ENCODE data around the gene CPT2. TPM values are rescaled to one million over a fixed set of nuclear protein-coding genes. Genes with fewer than 3 reads are reported as not detected.

CPT2 gene
- total RNA-seq, 4 donors from 2014 or later, result 11.4 to 19.1 (median 16.0) TPM

DNA sequence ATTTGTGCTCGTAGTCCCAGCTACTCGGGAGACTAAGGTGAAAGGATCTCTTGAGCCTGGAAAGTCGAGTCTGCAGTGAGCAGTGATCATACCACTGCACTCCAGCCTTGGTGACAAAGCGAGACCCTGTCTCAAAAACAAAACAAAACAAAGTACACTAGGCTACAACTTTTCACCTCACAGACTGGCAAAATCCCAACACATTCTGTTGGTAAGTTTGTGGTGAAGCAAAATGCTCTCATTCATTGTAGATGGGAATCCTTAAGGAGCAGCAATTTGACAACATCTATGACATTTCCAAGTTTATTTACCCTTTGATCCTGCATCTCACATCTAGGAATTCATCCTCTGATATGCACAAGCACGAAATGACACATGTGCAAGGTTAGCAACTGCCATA is 34.0 kb upstream of the CPT2 start:
- no peak overlapping the region for H3K4me3 ChIP-seq
- TF ChIP-seq EP300 (IDR thresholded peaks at IDR 0.05) (no peak), POLR2A (IDR thresholded peaks at IDR 0.05; ENCODE audit: low read depth) (no peak), POLR2AphosphoS5 (IDR thresholded peaks at IDR 0.05) (no peak)
- TF ChIP-seq, protein P1, sequence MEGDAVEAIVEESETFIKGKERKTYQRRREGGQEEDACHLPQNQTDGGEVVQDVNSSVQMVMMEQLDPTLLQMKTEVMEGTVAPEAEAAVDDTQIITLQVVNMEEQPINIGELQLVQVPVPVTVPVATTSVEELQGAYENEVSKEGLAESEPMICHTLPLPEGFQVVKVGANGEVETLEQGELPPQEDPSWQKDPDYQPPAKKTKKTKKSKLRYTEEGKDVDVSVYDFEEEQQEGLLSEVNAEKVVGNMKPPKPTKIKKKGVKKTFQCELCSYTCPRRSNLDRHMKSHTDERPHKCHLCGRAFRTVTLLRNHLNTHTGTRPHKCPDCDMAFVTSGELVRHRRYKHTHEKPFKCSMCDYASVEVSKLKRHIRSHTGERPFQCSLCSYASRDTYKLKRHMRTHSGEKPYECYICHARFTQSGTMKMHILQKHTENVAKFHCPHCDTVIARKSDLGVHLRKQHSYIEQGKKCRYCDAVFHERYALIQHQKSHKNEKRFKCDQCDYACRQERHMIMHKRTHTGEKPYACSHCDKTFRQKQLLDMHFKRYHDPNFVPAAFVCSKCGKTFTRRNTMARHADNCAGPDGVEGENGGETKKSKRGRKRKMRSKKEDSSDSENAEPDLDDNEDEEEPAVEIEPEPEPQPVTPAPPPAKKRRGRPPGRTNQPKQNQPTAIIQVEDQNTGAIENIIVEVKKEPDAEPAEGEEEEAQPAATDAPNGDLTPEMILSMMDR (IDR thresholded peaks at IDR 0.05), result no peak
- no peaks in the 10 kb centered on the region for H3K9me3 ChIP-seq
- H3K4me1 ChIP-seq, result no peaks in the 10 kb centered on the region
- peak; percentile 60 for DNase-seq (ENCODE audit: extremely low spot score)
- 80% methylated on average over 5 of the region's 5 CpGs for WGBS
- intact Hi-C loops (cut with DNase I), result no loop called here
- no peak overlapping the region for H3K27ac ChIP-seq (replicated peaks in 1 of 4)
- peaks cover 0 to 3% (median 0%) of the 10 kb centered on the region in 4 donors for H3K27me3 ChIP-seq
- H3K36me3 ChIP-seq, result no peaks in the 10 kb centered on the region

DNA sequence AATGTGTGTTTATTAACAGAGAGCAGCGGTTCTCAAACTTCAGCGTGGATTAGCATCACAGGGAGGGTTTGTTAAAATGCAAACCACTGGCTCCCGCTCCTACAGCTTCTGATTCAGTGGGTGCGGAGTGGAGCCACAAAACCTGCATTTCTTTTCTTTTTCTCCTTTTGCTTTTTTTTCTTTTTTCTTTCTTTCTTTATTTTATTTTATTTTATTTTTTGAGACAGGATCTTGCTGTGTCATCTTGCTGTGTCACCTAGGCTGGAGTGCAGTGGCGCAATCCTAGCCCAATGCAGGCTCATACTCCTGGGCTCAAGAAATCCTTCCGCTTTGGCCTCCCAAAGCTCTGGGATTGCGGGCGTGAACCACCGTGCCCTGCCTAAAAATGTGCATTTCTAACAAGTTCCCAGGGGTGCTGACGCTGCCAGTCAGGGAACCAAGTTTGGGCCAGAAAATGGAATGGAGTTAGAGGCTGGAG is 33.3 kb upstream of the CPT2 start:
- Histone ChIP-seq H3K36me3 (no peaks in the 10 kb centered on the region), H3K4me3 (no peak overlapping the region), H3K27ac (replicated peaks in 1 of 4) (no peak overlapping the region), H3K4me1 (no peaks in the 10 kb centered on the region), H3K9me3 (no peaks in the 10 kb centered on the region), H3K27me3 (peaks cover 0 to 3% (median 0%) of the 10 kb centered on the region in 4 donors)
- intact Hi-C loops (cut with DNase I), result no loop called here
- DNase-seq (ENCODE audit: extremely low spot score), result peak; percentile 66
- TF ChIP-seq EP300 (IDR thresholded peaks at IDR 0.05) (no peak), POLR2AphosphoS5 (IDR thresholded peaks at IDR 0.05) (no peak), POLR2A (IDR thresholded peaks at IDR 0.05; ENCODE audit: low read depth) (no peak)
- TF ChIP-seq, protein P1 (IDR thresholded peaks at IDR 0.05), result no peak
- WGBS, result 73% methylated on average over 10 of the region's 10 CpGs

DNA sequence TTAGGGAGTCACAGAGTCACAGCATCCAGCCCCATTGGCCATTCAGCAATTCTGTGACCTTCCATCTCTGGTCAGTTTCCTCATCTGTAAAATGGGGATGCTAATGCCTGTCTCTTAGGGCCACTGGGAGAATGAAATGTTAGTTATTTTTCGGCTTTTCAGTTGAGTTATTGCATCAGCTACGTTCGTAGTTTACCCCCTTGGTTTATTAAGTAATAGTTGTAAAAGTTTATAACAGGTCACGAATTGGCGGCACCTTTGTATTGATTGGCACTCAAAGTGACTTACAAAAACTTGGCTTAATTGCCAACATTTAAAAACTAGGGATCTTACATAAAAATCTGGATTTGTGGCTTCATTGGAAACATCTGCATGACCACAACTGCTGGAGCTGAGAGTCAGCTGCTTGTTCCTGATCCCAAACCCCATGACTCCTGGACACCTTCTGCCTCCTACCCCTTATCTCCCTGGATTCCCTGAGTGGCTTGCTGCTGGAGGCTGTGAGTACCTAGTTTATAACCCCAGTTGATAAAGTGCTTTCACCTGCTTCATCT is 31.1 kb upstream of the CPT2 start:
- no peak for DNase-seq (ENCODE audit: extremely low spot score)
- intact Hi-C loops (cut with DNase I), result no loop called here
- 87% methylated on average over 5 of the region's 5 CpGs for WGBS
- TF ChIP-seq POLR2AphosphoS5 (IDR thresholded peaks at IDR 0.05), result no peak
- no peak for TF ChIP-seq POLR2A (IDR thresholded peaks at IDR 0.05; ENCODE audit: low read depth)
- no peak for TF ChIP-seq EP300 (IDR thresholded peaks at IDR 0.05)
- TF ChIP-seq, protein P1 (IDR thresholded peaks at IDR 0.05), result no peak
- Histone ChIP-seq H3K27ac (replicated peaks in 1 of 4) (no peak overlapping the region), H3K4me1 (no peaks in the 10 kb centered on the region), H3K27me3 (peaks cover 0 to 3% (median 0%) of the 10 kb centered on the region in 4 donors), H3K4me3 (no peak overlapping the region), H3K9me3 (no peaks in the 10 kb centered on the region), H3K36me3 (no peaks in the 10 kb centered on the region)

DNA sequence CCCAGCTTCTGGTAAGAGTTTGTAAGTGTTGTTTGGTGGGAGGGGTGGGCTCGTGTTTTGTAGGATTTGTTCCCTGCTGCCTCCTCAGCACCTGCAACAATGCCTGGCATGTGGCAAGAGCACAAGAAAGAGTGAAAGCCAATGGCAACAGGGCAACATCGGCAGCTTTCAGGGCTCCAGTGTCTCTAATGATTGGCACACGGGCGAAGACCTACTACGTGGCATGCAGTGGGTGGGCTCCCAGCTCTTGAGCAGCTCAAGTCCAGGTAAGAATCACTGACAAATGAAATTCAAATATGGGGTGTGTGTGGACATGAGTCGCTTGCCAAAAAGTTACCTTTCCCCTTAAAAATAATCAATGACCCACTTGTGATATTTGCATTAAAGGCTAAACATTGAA is 30.3 kb upstream of the CPT2 start:
- no peaks in the 10 kb centered on the region for H3K4me1 ChIP-seq
- no peaks in the 10 kb centered on the region for H3K36me3 ChIP-seq
- WGBS, result 89% methylated on average over 6 of the region's 6 CpGs
- no peak for DNase-seq (ENCODE audit: extremely low spot score)
- H3K4me3 ChIP-seq, result no peak overlapping the region
- H3K27me3 ChIP-seq, result peaks cover 0 to 3% (median 0%) of the 10 kb centered on the region in 4 donors
- no peaks in the 10 kb centered on the region for H3K9me3 ChIP-seq
- TF ChIP-seq POLR2AphosphoS5 (IDR thresholded peaks at IDR 0.05) (no peak), POLR2A (IDR thresholded peaks at IDR 0.05; ENCODE audit: low read depth) (no peak), EP300 (IDR thresholded peaks at IDR 0.05) (no peak)
- TF ChIP-seq, protein P1 (IDR thresholded peaks at IDR 0.05), result no peak
- no peak overlapping the region for H3K27ac ChIP-seq (replicated peaks in 1 of 4)
- intact Hi-C loops (cut with DNase I), result no loop called here

DNA sequence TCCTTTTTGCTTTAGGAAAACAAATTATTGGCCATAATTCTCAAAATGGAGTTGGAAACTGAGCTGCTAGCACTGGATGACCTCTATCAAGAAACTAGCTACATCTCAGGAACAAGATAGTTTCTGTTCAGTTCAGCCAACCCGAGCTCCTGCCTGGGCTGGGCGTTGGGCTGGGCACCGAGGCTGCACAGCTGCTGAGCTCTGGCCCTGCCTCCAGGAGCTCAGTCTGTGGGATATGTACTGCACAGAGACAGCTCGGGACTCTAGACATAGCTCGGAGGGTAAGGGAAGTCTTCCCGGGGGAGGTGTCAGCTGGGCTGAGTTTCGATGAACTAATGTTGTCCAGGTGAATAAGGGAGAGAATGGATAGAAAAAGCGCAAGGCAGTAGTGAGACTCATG is 29.7 kb upstream of the CPT2 start:
- 79% methylated on average over 8 of the region's 8 CpGs for WGBS
- Histone ChIP-seq H3K4me3 (no peak overlapping the region), H3K36me3 (no peaks in the 10 kb centered on the region), H3K27me3 (peaks cover 0 to 3% (median 0%) of the 10 kb centered on the region in 4 donors), H3K4me1 (peaks cover 0 to under 1% (median under 1%) of the 10 kb centered on the region in 4 donors), H3K27ac (replicated peaks in 1 of 4) (no peak overlapping the region), H3K9me3 (no peaks in the 10 kb centered on the region)
- intact Hi-C loops (cut with DNase I), result no loop called here
- TF ChIP-seq POLR2A (IDR thresholded peaks at IDR 0.05; ENCODE audit: low read depth) (no peak), POLR2AphosphoS5 (IDR thresholded peaks at IDR 0.05) (no peak), EP300 (IDR thresholded peaks at IDR 0.05) (no peak)
- TF ChIP-seq, protein P1 (IDR thresholded peaks at IDR 0.05), result no peak
- no peak for DNase-seq (ENCODE audit: extremely low spot score)
